HG02973 (cell line): Measurements from ENCODE around the gene HCFC1.

Experiments
- ATAC-seq: cut with Tn5 transposase; IDR thresholded peaks from one replicate; pipeline ENCODE4 v1.9.1; 2021; ENCODE audit warnings: moderate library complexity; ENCODE audit not compliant: unreplicated experiment

The HCFC1 gene

DNA sequence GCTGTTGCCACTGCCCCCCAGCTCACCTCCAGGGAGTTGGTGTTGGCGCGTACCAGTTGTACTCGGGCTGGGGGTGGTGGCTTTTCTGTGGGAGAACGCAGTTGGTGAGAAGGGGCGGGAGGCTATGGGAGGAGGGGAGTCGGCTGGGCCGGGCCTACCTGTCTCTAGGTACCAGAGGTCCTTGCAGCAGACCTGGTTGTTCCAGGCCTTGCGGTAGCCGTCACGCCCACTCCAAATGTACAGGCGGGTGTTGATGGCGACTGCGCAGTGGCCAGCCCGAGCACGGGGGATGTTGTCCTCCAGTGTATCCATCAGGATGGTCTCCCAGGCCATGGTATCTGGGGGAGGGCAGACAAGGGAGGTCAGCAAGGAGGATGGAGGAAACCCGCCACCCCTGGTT, 11.5 kb downstream of the HCFC1 start:
- ATAC-seq = no peak

DNA sequence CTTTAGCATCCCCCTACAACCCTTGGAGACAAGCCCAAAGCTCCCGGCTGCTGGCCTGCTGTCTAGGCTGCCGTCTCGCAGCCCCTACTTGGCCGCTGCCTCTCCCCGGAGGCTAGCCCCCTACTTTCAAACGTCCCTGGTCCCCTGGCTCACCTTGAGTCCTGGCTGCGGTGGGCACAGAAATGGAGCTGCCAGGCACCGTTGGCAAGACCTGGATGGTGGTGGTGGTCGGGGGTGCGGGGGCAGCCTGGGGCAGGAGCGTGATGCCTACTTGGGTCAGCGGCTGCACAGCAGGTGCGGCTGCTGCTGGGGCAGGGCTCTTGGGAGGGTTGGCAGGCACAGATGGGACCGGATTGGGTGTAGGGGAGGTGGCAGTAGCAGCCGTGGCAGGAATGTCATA, 12.0 kb downstream of the HCFC1 start:
- no peak for ATAC-seq

DNA sequence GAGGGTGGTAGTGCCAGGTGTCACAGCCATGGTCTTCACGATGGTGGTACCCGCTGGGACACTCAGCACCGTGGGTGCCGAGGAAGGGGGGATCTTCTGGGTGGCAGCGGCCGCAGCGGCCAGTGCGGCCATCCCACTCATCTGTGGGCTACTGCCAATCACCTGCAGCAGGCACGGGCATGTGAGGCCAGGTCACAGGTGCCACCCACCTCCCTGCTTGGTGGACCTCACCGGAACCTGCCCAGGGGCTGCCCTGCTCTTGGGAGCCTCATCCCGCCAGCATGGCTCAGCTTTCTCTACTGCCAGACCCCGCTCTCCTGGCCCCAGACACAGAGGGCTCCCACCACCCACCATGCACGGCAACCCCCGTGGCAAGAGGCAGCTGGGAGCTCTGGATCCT, 13.0 kb downstream of the HCFC1 start:
- ATAC-seq = no peak

DNA sequence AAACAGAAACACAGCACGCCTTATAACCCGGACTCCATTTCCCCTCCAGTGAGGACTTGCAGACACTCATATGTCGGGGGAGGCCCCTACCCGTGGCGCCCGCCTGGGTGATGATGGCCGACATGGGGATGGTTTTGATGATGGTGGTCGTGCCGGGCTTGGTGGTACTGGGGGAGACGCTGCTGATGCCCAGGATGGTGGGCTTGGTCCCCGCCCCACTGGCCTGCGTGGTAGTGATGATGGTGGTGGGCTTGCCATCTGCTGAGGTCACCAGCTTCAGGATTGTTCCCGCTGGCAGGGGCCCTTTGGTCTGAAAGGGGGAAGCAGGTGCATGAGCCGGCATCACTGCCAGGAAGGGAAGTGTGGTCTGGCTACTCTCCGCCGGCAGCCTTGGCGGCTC, 14.4 kb downstream of the HCFC1 start:
- ATAC-seq = no peak

DNA sequence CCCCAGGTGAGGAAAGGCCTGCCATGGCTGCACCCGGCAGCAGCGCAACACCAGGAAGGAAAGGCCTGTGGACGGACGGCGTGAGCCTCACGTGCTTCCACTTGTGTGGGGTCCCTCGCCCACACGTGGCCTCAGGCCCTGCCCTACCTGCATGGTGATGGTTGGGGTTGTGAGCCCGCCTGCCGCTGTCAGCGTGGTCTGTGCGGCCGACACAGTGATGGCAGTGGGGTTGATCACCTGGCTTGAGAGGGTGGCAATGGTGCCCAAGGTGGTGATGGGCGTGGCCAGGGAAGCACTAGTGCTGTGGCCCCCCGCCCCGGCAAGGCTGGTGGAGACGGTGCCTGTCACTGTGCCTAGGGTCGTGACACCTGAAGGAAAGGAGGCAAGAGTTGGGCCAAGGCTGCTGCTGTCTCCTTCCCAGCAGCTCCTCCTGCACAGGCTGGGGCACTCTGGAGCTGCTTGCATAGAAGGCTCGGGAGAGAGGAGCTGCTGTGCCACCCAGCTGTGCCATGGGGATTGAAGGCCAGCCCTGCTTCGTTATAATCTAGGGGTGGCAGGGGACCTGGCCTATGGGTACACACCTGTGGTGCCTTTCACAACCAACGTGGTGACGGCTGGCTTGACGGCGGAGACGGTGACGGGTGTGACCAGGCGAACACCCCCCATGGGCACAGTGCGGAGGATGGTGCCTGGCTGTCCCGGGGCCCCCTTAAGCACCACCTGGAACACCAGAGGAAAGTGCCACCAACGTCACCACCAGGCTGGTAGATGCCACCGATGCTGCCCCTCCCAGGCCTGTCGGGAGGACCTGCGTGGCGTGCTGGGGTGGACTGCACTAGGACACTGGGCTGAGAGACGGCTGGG, 15.3 kb downstream of the HCFC1 start:
- no peak for ATAC-seq

DNA sequence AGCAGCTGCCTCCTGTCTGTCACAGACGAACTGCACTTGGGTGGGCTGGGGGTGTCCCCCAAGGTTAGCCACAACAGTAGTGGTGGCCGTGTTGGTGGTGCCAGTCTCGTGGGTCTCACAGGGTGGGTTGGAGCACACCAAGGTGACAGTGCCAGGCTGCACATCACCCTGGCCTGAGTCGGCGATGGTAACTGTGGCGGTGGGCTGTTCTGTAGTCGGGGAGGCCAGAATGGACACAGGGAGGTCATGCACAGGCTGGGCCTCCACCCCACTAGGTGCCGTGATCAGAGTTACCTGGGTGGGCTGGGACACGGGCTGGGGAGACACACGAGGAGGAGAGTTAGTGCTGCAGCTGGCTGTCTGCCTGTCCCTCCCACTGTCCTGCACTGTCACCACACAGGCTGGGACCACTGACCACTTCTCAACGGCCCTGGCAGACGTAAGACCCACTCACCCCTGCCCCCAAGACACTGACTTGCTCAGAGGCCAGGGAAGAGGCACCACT, 16.3 kb downstream of the HCFC1 start:
- ATAC-seq = no peak

DNA sequence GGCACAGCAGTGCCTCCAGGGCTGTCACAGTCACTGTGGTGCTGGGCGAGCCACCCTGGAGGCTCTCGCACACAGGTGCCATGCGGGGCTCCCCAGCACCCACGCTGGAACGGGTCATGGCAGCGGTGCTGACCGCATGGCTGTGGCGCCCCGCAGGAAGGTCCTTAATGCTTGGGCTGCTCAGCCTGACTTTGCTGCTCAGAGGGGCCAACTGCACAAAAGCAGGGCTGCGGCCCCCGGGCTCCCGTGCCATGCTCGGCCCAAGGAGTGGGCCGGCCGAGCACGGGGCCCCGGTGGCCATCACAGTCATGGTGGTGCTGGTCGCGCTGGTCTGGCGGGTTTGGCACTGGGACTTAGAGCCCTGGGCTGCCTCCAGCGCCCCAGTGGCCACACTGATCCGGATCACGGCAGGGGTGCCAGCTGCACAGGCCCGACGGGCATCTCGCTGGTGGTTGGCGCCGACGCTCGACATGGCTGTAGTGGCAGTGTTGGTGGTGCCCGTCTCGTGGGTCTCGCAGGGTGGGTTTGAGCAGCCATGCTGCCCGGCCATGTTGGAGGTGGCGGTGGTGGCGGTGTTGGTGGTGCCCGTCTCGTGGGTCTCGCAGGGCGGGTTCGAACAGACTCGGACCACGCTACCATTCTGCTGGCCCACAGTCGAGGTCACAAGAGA, 16.9 kb downstream of the HCFC1 start:
- no peak for ATAC-seq

DNA sequence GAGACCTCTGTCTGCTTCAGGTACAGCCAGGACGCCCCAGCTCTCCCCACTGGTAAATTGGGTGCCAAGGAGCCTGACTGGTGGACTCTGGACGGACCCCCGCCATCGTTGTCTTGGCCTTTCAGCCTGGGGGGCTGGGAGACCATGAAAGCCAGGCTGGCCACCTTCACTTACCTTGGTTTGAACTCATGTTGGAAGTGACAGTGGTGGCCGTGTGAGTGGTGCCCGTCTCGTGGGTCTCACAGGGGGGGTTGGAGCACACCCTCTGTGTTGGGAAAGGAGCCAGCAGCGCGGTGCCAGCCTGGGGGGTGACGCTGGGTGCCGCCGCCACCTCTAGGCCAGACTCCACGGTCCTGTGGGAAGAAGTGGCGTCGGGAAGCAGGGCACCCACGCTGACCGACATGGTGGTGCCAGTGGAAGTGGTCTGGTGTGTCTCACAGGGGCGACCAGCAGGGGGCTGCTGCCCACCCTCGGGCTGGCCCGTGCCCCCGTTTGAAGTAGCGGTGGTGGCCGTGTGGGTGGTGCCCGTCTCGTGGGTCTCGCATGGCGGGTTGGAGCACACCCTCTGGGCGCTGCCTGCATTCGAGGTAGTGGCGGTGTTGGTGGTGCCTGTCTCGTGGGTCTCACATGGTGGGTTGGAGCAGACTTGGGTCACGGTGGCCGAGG, 17.6 kb downstream of the HCFC1 start:
- ATAC-seq = no peak

DNA sequence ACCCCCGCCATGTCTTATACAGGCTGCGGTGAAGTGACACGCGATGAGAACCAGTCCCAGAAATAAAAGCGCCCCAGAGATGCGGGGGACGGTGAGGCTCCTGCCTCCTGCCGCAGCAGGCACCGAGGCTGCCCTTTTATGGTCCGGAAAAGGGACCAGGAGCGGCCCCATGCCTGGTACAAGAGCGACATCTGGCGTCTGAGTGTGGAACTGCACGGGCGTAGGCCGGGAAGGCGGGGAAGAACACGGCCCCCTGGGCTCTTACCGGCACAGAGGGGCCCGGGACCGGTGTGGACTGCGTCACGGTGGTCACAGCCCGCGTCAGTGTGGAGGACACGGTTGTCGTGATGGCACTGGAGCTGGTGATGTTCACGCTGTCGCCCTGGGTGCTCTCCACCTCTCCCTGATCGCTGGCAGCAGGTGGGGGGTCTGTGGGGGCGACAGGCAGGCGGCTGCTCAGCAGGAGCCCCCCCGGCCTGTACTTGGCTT, 18.2 kb downstream of the HCFC1 start:
- no peak for ATAC-seq

DNA sequence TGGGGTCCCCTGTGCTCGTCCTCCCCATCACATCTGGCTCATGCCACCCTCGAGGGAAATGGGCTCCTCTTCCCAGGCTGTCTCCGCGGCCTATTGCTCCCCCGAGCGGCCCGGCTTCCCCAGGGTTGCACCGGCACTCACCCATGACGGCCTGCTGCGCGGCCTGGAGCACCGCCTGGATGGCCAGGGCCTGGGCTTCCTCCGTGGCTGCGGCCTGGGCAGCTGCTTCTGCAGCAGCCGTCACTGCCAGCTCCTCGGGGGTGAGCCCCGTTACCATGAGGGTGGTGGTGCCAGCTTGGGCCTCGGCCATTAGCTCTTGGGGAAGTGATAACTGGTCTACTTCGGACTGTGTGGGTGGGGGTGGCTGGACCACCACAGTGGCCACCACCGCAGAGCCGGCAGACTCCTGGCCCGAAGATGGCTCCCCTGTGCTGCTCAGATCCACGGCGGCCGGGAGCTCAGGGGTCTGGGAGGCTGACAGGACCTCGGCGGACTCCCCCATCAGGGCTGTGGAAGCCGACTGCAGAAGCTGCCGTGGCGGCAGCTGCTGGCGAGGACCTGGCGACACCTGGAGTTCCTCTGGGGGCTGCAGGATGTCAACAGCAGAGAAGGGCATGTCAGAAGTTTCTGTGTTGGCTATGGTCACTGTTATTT, 19.1 kb downstream of the HCFC1 start:
- ATAC-seq = no peak

DNA sequence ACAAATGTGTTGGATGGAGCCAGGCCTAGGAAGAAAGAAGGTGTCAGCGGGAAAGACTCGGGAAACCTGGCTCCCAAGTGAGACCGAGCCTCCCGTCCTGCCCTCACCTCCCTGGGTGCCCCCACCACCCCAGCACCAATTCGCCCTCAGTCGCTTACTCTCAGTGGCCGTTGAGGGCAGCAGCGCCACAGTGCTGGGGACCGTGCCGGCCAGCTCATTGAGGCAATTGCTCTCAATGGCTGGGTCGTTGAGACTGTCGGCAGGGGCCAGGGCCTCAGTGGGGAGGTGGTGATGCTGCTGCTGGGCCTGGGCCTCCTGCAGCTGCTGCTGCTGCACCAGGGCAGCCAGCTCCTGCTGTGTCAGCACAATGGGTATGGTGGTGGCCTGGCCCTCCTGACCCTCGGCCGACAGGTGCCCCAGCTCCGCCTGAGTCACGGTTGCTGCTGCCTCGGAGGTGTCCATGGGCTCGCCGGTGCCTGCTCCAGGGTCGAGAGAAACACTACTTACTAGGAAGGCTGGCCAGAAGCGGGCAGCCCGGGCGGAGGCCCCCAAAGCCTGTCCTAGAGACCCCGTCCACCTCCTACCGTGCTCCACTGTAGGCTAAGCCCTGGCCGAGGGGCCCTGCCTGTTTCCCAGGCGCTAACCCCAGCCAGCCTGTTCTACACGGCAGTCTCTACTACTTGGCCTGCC, 19.8 kb downstream of the HCFC1 start:
- no peak for ATAC-seq

DNA sequence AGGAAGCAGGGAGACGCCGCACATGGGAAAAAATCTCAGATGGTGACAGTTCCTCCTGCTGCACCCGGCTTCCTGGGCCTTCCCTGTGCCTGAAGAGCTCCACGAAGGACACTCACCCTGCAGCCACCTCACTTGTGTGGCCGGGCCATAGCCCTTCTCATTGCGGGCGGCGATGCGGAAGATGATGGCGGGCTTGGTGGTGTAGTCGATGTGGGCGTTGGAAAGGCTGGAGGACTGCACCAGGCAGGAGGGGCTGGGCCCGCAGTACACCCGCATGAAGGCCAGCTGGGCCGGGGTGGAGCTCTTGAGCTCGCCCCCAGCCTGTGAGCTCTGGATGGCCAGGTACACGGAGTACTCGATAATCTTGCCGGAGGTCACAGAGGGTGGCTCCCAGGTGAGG, 21.5 kb downstream of the HCFC1 start:
- no peak for ATAC-seq

DNA sequence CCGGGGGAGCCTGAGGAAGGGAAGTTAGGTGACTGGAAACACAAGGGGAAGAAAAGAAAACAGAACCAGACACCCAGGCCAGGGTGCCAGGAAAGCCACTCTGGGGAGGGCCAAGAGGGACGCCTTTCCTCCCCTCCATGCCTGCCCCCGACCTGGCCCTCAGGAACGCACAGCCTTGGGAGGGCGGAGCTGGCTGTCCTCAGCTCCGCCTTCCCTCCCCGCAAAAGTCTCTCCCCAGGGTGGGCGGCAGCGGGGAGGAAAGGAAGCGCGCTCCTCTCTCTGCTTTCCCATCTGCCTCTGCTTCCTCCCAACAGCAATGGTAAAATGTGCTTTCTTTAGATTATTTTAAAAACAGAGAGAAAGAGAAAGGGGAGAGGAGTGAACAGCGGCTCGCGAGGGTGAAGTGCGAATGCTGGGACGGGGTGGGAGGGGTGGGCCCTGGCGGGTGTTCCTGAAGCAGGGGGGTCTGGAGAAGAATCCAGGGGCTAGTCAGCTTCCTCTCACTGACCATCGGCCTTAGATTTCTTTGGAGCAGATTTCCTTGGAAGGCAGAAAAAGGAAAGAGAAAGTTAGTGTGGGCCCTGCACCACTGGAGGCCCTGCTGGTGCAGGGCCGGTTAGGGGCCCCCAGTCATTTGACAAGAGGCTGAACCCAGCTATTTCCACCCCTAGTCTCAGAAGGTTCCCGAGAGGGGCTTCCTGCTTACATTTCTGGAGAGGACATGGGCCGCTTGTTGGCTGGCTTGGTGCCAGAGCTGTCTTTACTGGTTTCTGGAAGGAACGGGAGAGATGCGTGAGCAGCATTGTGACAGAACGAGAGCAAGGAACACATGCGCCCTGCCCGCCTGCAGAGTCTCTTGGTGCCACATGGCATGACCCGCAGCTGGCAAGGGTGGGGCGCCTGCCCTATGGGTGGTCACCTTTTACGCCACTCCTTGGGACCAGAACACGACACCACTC, 22.5 kb downstream of the HCFC1 start:
- no peak for ATAC-seq

DNA sequence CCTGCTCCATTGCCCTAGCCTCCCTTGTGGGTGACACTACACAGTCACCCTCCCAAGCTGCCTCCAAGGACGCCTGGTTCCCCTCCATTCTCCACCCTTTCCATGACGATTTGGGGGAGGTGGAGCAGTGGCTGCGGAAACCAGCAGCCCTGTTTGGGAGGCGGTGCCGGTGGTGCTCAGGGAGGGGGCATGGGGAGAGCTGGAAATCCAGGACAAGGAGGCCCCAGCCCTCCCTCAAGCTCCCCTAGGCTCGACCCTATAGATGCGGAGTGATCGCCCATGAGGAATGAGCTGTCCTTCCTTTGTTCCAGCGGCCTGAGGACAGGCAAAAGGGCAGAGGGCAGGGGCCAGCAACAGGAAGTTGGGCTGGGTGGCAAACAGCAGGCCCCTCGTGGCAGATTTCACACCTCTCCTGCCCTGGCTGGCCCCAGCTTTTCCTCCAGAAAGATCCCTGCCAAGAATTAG, 23.6 kb downstream of the HCFC1 start:
- ATAC-seq = no peak

DNA sequence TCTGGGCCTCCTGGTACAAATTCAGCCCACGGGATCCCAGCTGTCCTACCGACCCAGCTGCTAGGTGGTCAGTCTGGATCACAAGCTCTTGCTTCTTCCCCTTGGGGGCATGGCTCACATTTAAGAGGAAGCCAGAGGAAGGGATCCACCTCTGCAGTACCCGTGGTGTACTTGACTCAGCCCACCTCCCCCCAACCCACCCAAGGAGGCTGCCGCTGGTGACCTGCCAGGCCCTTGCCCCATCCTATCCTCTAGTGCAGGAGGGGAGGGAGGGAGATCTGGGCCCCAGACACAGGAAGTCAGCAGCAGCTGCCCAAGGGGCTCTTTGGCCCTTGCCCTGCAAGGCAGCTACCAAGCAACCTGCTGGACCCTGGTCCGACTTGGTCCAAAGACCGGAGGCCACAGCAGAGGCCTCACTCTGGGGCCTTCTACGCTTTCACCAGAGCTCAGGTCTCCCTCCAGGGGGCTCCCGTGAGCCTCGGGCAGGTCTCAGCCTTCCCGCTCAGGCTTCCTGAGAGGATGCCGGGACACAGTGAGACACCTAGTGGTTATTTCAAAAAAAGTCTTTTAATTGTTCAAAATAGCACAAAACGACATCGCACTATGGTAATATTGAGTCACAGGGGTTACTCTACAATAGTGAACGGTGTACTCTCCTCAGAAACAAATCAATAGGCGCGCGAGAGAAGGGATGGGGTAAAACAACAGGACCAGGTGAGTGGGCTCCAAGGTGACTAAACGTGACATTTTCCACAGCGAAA, 24.4 kb downstream of the HCFC1 start:
- no peak for ATAC-seq

DNA sequence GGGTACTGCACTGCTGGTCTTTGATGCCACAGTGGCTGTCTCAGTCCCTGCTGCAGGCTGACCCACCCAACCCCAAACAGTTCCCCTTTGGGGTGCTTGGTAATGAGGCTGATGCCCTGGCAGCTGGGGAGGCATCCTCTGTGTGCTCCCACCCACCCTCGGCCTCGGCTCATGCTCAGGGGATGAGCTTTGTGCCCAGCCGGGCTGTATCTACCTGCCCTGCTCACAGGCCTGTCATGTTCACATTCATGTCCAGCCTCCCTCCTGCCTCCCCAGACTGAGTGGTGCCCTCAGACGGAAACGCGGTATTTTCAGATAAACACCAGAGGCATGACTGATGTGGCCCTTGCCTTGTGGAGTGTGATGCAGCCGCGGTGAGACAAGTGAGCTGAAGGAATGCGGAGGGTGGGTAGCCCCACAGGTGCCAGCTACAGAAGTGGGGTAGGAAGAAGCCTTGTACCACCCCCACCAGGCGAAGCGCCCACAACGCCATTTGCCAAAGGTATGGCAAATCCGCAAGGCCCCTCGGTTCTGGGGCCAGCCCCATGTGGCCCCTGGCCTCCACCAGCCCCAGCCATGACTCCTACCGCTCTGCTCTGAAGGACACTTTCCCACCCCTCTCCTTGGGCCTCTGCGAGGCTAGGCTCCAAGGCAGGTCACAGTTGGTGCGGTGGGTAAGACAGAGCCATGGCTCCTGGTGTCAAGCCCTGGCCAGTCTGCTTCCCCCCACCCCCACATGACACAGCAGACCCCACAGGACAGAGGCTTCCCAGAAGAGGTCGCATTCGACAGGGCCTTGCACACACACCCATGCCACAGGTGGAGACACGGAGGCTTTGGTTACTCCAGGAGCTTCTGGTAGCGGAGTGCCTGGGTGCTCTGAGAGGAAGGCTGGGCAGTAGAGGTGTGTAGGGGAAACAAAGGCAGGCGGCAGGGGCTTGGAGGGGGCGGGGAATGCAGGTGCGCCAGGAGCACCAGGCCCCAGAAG, 25.4 kb downstream of the HCFC1 start:
- ATAC-seq = no peak

DNA sequence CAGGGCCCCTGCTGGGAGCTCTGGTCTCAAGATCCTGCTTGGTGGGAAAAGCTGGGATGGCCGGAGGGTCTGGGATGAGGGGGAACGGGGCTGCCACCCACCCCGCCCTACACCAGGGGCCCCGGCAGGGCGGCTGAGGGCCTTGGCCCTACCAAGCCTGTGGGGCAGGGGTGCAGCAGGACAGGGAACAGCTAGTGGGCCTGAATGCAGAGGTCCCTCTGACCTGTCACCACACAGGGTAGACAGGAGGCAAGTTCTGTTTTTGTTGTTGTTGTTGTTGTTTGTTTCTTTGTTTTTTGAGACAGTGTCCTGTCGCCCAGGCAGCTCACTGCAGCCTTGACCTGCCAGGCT, 26.8 kb downstream of the HCFC1 start:
- ATAC-seq = no peak
